Right lung (tissue), 5 donors: ENCODE measurements around the gene TECPR2. TPM values are rescaled to one million over a fixed set of nuclear protein-coding genes. Genes with fewer than 3 reads are reported as not detected.

Source experiments
- DNase-seq, 2 donors: peaks; one replicate each; pipeline ENCODE4 v3.0.0-alpha.2; 2013
- polyA plus RNA-seq, 5 donors: library from polyadenylated mRNA; unstranded; fragments of 120-200 nt; gene quantifications; one replicate each; pipeline versions ENCODE4 v1.2.1 to v1.2.3, GENCODE V29; 2013; ENCODE audit warnings: inconsistent platforms in 1 of 5, low replicate concordance in 1 of 5; ENCODE audit not compliant: insufficient read length in 5 of 5, insufficient read depth in 1 of 5

Gene TECPR2
- polyA plus RNA-seq, 5 donors: 13.8 to 15.6 (median 14.5) TPM

DNA sequence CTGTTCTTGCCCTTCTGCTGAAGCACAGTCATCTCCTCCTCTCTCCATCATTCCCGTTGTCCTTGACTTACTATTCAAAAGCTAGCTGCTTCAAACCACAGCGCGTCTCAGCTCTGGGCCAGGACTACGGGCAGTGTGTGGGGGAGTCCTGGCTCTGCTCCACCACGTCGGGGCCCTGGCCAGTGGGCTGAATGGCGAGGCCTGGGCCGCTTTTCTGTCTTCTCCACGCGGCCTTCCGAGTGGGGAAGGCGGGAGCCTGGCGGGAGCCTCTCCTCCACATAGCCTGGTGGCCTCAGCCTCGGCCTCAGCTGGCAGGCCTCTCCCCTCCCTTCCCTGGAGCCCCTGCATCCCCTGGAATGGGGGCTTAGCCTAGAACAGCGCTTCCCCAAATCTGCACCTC is 130.4 kb downstream of the TECPR2 start:
- DNase-seq: no peak

DNA sequence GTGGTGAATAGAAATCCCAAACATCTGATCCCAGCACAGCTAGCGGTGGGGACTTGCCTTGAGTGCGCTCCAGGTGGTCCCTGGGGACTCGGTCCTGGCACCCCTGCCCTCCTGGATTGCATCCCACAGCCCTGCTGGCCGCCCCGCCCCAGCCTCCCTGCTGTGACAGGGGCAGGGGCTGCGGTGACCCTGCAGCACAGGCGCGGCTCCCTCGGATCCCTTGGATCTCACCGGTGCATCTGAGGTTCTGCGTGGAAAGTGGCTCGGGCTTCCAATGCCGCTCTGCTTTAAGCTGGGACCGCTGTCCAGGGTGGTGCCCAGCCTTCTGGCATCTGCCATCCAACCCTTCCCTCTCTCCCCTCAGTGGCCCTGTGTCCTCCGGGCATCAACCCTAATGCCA is 130.8 kb downstream of the TECPR2 start:
- no peak for DNase-seq

DNA sequence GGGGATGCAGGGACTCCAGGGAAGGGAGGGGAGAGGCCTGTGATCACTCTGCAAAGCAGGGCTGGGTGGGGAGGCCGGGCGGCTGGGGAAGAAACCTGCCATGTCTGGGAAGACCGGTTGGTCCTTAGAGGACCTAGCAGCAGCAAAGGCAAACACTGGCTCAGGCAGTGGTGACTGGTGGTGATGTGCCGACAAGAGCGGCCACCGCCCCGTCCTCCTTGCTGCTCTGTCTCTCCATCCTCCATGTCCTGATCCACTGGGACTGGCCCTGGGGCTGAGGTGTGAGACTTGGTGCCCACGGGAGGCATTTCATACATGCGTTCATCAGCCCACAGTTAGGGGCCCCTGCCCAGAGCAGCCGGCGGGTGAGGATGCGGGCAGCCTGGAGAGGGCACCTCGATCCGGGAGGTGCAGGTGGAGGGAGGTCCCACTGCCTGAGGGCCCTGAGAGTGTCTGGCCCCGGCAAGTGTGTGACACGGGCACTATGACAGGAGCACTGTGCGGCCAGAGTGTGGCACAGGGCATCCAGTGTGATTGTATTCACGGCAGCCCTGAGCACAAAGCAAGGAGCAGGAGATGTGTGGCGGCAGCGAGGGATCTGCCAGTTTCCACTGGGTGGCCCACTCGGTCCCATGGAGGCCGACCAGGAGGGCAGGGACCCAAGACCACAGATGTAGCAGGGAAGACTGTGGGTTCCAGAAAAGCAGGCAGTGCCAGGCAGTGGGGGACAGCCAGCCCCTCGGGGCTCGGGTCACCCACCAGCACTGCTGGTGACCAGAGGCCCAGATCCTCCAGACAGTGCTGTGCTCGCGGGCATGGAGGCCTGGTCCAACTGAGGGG is 133.0 kb downstream of the TECPR2 start:
- no peak for DNase-seq

DNA sequence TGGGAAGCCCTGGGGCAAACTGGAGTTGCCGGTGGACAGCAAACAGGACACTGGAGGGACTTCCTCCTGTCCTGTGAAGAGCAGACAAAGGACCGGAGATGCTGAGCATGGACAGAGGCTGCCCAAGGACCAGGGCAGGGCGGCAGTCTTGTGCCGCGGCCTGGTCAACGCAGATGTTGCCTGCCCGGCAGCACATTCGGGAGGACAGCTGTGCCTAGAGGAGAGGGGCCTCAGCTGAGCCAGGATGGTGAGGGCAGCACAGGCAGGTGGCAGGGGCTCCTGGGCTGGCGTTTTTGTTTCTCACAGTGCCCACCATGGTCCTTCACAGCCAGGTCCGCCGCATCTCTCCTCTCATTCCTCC is 133.6 kb downstream of the TECPR2 start:
- DNase-seq: no peak

DNA sequence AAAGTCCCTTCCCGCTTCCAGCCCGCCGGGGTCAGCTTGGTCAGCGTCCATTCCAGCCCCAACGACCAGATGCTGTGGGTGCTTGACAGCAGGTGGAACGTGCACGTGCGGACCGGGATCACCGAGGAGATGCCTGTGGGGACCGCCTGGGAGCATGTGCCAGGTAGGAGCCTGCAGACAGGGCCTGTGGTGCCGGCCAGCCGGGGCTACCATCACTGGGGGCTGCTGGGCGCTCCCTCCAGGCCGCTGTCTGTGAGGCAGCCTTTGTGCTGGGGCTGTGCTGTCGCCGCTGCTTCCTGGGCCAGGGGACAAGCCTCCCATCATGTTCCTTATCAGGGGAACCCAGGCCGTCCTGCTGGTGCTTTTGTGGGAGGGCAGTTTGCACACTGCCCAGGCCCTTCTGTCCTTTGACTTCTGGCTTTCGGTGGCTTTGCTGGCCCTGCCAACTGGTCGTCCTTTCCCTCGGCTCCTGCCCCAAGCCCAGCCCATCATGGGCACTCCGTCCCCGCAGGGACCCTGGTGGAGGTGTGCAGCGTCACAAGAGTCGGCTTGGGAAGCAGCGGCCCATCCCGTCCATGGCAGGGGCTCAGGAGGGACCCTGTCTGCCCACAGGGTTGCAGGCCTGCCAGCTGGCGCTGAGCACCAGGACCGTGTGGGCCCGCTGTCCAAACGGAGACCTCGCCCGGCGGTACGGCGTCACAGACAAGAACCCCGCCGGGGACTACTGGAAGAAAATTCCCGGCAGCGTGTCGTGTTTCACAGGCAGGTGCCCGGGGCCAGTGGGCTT is 134.4 kb downstream of the TECPR2 start:
- no peak for DNase-seq

DNA sequence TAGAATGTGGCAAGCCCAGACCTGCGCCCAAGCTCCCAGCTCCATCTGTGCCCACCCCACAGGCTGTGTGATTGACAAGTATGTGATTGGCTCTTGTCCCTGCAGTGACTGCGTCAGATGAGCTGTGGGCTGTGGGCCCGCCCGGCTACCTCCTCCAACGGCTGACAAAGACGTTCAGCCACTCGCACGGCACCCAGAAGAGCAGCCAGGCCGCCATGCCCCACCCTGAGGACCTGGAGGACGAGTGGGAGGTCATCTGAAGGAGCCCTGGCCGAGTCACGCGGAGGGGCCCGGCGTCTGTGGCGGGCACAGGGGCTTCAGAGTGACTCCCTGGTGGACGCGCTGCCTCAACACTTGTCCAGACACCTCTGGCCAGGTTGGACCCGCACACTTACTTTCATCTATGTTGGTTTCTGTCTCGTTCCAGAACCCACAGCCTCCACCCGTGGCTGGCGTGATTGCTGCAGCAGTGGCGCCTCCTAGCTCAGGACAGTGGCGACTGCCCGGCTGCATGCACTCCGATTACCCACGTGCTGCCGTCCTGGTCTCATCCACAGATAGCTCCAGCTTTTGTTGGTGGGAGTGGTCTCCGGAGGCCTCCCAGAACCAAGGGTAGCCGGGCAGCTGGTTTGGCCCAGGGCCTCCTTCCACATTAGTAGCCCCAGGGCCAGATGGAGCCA is 135.4 kb downstream of the TECPR2 start:
- DNase-seq: no peak

DNA sequence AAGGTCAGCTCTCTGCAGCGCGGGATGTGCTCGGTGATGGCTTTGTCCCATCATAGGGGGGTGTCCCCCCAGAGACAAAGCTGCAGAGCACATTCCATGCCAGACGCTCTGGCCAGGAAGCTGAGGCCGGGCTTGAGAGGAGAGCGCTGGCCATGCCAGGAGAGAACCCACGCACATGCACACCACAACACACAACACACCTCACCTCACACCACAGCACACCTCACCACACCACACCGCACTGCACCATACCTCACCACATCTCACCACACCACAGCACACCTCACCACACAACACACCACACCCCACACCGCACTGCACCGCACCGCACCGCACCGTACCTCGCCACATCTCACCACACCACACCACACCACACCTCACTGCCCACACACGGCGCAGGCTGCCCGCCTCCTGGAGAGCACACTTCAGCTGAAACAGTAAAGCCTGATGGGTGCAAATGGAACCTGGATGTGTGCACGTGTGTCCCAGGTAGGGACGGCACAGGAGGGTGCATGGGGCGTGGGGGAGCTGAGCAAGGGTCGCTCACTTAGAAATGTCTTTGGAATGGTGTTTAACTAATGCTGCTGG is 136.0 kb downstream of the TECPR2 start:
- DNase-seq: no peak

DNA sequence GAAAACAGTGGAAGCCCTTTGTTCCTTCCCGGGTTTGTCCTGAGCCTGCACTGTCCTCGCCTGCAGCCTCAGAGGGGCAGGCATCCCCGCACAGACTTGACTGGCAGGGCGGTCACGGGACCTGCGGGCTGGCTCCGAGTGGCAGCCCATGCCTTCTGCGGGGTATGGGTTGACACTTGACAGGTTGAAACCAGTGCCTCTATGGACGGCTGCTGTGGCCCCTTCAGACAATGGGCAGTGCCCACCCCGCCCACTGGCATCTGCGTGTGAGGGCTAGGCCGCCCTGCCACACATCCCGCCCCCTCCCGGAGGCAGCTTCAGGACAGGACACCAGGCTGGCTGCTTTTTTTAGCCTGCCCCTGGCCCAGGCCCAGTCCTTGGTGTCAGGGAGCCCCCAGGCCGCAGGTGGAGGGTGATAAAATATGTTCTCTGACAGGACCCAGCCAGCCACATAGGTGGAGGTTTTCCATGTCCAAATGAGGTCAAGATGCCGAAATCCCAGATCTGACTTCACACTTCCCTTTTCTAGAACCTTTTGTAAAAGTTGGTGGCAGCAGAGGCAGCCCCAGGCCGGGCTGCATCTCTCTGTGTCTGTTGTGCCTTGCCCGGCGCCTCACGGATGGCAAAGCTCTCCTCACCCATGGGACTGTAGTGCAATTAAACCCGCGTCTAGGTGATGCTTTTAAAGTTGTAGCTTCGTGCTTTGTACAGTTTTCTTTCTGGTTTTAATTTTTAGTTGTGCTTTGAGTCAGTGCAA is 136.8 kb downstream of the TECPR2 start:
- DNase-seq: no peak

DNA sequence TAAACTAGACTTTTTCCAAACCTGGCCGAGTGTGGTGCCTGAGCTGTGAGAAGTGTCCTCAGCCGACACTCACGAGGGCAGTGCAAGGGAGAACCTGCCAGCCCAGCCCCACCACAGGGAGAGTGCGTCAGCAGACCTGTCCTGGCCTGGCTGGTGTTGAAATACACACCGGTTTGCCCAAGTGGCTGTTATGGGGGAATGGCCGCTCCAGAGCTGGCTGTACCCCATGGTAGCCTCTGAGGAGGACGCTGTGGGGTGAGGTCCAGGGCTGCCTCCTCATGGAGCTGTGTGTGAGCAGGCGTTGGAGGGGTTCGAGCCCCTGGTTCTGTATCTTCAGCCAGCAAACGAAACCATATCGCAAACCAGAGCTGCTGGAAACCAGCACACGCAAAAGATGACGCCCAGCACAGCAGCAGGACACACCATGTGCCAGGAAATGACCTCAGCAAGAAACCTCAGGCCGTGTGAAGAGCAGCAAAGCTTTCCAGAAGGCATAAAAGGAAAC is 137.5 kb downstream of the TECPR2 start:
- no peak for DNase-seq

DNA sequence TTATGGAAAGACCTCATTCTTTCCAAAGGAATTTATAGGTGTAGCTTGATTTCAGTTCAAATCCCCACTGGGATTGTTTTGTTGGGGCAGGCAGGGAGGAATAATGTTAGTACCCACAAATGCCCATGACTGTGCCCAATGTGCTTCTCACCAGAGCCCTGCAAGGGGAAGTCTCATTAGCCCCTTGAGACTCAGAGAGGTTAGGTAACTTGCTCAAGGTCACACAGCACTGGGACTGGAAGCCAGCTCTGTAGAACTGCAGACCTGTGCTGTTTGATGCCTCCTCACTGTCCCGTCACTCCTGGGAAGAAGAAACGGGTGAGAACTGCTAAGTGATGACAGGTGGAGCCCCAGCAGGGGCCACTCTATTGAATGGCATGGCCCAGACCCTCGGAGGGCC is 138.0 kb downstream of the TECPR2 start:
- DNase-seq: no peak

DNA sequence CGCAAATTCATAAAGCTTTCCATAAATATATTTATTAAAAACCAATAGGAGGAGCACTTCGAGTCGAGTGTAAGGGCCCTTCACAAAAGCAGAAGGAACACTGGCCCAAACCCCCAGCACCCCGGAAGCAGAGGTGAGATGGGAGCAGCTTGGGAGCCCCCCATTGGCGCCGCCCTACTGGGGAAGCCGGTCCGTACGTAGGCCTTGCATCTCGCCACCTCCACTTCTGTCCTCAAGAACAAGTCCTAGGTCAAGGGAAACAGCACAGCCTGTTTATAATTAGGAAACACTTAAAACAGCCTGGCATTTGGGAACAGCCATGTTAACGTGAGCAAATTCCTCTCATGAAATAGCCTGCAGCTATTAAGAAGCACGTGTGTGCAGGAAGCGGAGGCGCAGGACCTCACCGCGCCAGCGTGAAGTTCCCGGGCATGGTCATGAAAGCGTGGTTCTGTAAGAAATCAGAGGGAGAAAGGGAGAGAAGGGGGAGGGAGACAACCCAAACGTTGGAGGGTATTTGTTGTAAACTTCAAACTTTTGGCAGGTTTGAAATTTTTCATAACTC is 139.1 kb downstream of the TECPR2 start:
- no peak for DNase-seq

DNA sequence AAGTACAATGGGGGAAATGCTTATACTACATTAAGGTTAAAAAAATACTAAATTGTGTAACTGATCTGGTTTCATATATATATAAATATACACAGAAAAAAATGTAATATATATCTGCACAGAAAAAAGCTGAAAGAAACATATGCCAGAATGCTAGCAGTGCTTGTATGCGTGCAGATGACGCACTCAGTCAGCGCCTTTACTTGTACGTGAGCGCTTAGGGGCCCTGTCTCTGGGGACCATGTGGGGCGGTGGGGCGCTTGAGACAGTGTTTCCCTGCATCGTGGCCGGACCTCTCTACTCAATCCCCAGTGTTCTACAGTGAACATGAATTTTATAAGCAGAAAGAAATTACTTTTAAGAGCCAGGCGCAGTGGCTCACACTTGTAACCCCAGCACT is 139.8 kb downstream of the TECPR2 start:
- DNase-seq: no peak

DNA sequence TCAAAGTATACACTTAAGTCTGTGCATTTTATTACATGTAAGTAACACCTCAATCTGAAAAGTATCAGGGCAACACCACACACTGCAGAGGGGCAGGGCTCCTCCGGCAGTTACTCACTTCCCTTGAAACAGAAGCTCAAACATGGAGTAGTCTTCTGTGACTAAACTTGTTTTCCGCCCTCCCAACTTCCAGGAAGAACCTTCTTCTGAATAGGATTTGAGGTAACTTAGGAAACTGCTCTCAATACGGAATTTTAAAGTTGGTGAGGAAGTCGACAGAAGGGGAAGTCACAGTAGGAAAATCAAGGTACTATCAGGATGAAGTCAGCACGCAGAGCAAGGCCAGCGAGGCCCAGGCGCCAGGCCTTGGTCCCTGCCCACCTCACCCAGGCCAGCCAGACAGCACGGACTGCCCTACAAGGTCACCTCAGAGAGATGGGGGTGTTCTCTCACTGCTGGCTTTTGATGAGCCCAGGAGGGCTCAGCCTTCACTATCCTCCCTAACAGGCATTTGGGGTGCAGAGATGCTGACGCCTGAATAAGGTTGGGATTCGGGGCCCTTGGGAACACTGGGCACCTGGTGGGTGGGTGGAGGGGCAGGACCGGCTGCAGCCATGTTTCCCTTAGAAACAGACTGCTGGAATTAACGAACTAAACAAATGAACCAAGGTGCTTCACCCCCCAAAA is 141.0 kb downstream of the TECPR2 start:
- no peak for DNase-seq

DNA sequence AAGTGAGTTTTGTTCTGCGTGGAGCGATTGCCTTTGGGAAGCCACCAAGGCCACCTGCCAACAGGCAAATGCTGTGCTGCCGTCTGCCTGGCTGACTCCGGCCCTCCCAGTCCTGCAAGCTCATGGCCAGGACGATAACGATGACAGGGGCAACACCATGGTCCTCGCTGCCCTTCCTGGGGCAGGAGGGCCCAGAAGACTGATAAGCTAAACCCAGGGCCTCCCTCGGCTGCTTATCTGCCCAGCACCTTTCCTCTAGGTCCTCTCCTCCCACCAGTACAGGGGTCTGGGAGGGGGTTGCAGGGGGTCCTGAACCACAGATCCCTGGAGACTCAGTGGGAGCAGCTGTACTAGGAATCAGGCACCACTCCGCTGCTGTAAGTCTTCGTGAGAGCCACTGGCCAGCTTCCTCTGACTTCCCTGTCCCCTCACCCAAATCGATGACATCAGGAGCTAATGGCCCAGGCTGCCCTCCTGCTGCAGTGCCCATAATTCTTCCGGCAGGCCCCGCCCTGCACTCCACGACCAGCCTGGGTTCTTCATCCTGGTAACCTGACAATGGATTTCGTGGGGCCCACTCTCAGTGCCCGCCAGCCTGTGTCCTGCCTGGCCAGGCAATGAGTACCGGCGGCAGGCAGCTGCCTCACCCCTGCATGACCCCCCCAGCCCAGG is 141.7 kb downstream of the TECPR2 start:
- no peak for DNase-seq

DNA sequence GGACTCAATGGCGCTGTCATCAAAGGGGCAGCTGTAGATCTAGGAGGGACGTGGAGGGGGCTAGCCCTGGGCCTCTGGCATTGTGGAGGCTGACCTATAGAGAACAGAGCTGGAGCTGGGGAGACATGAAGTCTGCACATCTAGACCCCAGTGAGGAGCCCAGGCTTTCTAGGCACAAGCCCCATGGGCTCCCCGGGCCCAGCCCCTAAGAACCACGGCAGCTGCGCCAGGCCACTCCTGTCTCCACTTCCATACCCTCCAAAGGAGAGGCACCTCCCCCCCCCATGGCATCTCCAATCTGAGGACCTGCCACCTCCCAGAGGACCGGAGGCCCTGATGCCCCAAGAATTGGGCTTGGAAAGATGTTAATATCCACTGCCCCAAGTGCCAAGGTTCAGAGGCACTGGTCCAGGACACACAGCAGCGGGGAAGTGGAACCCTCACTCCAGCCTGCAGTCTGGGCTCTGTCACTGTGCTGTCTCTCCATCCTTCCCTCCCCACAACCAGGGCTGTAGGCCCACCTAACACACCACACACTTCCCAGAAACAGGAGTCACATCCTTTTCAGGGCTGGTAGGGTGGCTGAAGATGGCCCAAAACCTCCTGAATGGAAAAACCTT is 142.4 kb downstream of the TECPR2 start:
- no peak for DNase-seq

DNA sequence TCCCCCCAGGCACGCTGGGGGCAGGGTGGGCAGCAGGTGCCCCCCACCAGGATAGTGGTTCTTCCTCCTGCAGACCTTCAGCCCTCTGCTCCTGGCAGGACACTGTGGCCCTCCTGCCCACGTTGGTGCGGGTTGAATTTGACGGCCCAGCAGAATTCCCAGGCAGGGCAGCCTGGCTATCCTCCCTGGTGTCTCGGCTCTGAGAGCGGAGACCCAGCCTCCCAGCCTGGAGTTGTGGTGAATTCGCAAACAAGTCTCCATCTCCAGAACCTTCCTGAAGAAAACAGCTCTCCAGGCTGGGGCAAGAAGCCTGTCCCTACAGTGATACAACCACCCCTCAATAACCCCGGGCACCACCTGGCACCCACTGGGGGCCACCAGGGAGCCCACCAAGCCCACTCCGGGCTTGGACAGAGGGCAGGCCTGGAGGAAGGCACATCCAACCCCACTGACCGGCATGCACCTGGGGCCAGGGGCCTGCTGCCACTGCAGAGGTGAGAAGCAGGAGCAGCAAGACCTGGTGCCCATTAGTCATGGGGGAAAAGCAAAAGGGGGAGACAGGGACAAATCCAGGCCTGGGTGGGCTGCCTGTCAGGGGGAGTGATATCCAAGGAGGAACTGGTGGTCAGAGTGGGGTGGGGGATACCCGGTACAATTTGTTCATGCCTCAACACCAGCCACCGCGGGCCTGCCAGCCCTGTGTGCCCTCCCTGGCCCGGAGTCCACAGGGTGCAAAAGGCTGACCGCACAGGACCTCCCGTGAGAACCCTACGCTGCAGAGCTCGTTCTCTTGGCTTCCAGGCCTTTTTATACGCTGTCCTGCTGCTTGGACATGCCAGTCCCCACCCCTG is 143.3 kb downstream of the TECPR2 start:
- DNase-seq: no peak

DNA sequence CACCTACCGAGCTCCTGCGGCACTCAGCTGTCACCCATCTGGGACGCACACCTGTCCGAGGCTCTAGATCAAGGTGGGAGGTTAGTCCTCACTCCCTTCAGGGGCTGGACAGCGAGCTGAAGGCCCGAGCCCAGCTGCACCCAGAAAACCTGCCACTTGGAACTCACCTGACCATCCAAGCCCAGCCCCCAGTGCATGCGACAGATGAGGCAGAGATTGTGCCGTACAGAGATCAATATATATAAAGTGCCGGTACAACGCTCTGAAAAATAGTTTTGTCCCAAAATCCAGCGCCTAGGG is 143.8 kb downstream of the TECPR2 start:
- no peak for DNase-seq

DNA sequence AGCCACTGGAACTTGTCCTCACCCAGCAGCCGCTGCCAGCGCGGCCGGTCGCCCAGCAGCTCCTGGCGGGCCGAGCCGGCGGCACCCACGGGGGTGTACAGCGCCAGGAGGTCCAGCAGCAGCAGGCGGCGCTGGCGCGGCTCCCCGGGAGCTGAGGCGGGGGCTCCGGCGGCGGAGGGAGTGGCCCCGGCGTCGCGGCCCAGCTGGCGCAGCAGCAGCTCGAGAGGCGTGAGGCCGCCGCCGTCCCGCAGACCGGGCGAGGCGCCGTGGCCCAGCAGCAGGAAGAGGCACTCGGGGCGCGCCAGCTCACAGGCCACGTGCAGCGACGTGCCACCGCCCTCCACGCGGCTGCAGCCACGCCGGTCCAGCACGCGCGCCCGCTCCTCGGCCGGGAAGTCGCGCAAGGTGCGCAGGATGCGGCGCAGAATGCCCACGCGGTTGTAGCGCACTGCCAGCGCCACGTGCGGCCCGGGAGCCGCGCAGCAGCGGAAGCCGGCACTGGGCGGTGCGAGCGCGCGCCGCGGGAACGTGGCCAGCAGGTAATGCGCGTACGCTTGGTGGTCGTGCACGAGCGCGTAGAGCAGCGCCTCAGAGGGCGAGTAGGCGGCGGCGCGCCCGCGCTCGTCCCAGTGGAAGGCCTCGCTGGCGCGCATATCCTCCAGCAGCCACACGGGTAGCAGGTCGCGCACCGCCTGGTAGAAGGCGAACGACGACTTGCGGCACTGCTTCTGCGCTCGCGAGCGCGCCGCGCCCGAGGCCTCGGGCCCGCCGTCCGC is 144.5 kb downstream of the TECPR2 start:
- DNase-seq: no peak
